ENCODE data around the gene TEX2.

- no peak for TF ChIP-seq CTCF (conservative IDR thresholded peaks at IDR 0.05)
- no peak for TF ChIP-seq EZH2 (IDR thresholded peaks at IDR 0.05; ENCODE audit: low read depth)
These were observed 115.7 kb downstream of the TEX2 start for GRCh38 chr17:64147110-64148016.

All from PC-9 (cell line).